Keratinocyte (primary cell): ENCODE data around the gene DYNLRB1. TPM values are rescaled to one million over a fixed set of nuclear protein-coding genes. Genes with fewer than 3 reads are reported as not detected.

ENCODE experiments used
- DNase-seq: peaks from one replicate; pipeline ENCODE4 v3.0.0-alpha.2; 2011; ENCODE audit warnings: low read depth, missing footprints, low spot score
- FAIRE-seq: peaks from 2 replicates; lab custom pipeline; 2011; peaks lifted over from hg19 to GRCh38; lab: Jason Lieb, UNC
- H2AFZ ChIP-seq: 2 replicates; pipeline ENCODE4 v1.6.0; 2012; ENCODE audit warnings: low read length, control low read depth, inconsistent platforms; ENCODE audit not compliant: control insufficient read depth
- H3K27ac ChIP-seq: 2 replicates; pipeline ENCODE4 v1.5.1; 2011; ENCODE audit warnings: low read length; ENCODE audit not compliant: control insufficient read depth, insufficient read depth
- H3K27me3 ChIP-seq: 3 replicates; pipeline ENCODE4 v1.6.0; 2011; ENCODE audit warnings: low read length; ENCODE audit not compliant: control insufficient read depth, insufficient read depth; ENCODE audit errors: extremely low read depth
- H3K36me3 ChIP-seq, 2 experiments: 2 replicates in 1 of 2; 3 replicates in 1 of 2; pipeline ENCODE4 v1.5.1; 2011; ENCODE audit warnings: low read length in 2 of 2, mild to moderate bottlenecking in 1 of 2; ENCODE audit not compliant: control insufficient read depth in 2 of 2, insufficient read depth in 2 of 2; ENCODE audit errors: extremely low read depth in 1 of 2
- H3K4me1 ChIP-seq: 3 replicates; pipeline ENCODE4 v1.5.1; 2011; ENCODE audit warnings: low read length; ENCODE audit not compliant: control insufficient read depth, insufficient read depth; ENCODE audit errors: extremely low read depth
- H3K4me2 ChIP-seq: 3 replicates; pipeline ENCODE4 v1.6.0; 2011; ENCODE audit warnings: low read depth, low read length; ENCODE audit not compliant: control insufficient read depth, insufficient read depth; ENCODE audit errors: extremely low read depth
- H3K4me3 ChIP-seq, 3 experiments: fragments of 200-600 bp in 1 of 3; sonication (generic) in 1 of 3; 2 replicates in 2 of 3; 3 replicates in 1 of 3; pipeline ENCODE4 v1.5.1; 2011 to 2016; ENCODE audit warnings: low read length in 3 of 3, mild to moderate bottlenecking in 3 of 3, control low read depth in 2 of 3, inconsistent platforms in 1 of 3, low read depth in 1 of 3, mixed read lengths in 1 of 3, mixed run types in 1 of 3, moderate library complexity in 1 of 3; ENCODE audit not compliant: control insufficient read depth in 2 of 3, insufficient read depth in 2 of 3; ENCODE audit errors: extremely low read depth in 1 of 3
- H3K79me2 ChIP-seq: 2 replicates; pipeline ENCODE4 v1.6.0; 2012; ENCODE audit warnings: low read length; ENCODE audit not compliant: control insufficient read depth, insufficient read depth
- H3K9ac ChIP-seq: 3 replicates; pipeline ENCODE4 v1.6.0; 2011; ENCODE audit warnings: low read length; ENCODE audit not compliant: control insufficient read depth, insufficient read depth; ENCODE audit errors: extremely low read depth
- H3K9me1 ChIP-seq: 3 replicates; pipeline ENCODE4 v1.6.0; 2011; ENCODE audit warnings: low read length; ENCODE audit not compliant: control insufficient read depth, insufficient read depth; ENCODE audit errors: extremely low read depth
- H3K9me3 ChIP-seq: 2 replicates; pipeline ENCODE4 v1.5.1; 2012; ENCODE audit warnings: low read depth, low read length; ENCODE audit not compliant: control insufficient read depth
- H4K20me1 ChIP-seq: 3 replicates; pipeline ENCODE4 v1.6.0; 2011; ENCODE audit warnings: low read length; ENCODE audit not compliant: control insufficient read depth, insufficient read depth; ENCODE audit errors: extremely low read depth
- CTCF ChIP-seq, 3 experiments: IDR thresholded peaks in 1 of 3; conservative IDR thresholded peaks in 1 of 3; optimal IDR thresholded peaks in 1 of 3; 2 replicates in 2 of 3; 3 replicates in 1 of 3; pipeline versions ENCODE3 to v1.5.1; 2011; ENCODE audit warnings: low read length in 3 of 3, mild to moderate bottlenecking in 3 of 3, moderate library complexity in 2 of 3, control low read depth in 1 of 3, inconsistent platforms in 1 of 3; ENCODE audit not compliant: insufficient read depth in 2 of 3; ENCODE audit errors: extremely low read depth in 1 of 3
- EZH2 ChIP-seq: IDR thresholded peaks from one replicate; pipeline ENCODE4 v1.6.1; 2012; ENCODE audit warnings: inconsistent platforms, mild to moderate bottlenecking, low read length, moderate library complexity
- dilution Hi-C: fragments of 300-500 bp; cut with MboI; formaldehyde crosslinking; loops from one replicate; pipeline ENCODE4 v1.7.0; 2020; ENCODE audit warnings: low sequenced_read_pairs; ENCODE audit not compliant: extremely low pct_ligation_motif_present
- polyA plus RNA-seq, 5 experiments: library from polyadenylated mRNA; depleted of rRNA in 3 of 5; stranded (reverse) in 3 of 5; stranded (forward) in 1 of 5; unstranded in 1 of 5; fragments of >200 nt; gene quantifications; 1 replicate in 1 of 5; 2 replicates in 3 of 5; 3 replicates in 1 of 5; pipeline versions ENCODE4 v1.2.1 to v1.2.3, GENCODE V29; 2011 to 2012; ENCODE audit warnings: missing spikeins in 2 of 5, low read depth in 1 of 5, low replicate concordance in 1 of 5

The DYNLRB1 gene
- polyA plus RNA-seq, 1 donor (not counting 4 experiments of a cell fraction or from before 2014, with no cell fraction given) = 156 TPM

DNA sequence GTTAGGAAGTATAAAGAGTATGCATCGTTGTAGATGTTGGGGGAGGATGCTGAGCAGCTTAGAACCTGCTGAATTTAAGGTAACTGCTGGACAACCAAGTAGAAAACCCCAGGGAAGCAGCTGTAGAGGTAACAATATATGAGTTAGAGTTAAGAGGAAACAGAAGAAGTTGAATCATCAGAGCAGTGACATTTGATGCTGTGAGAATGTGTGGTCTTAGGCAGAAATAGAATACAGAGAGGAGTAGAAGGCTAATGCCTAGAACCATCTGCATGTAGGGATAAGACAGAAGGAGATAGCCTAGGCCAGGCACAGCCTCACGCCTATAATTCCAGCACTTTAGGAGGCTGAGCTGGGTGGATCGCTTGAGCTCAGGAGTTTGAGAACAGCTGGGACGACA, 22.6 kb upstream of the DYNLRB1 start:
- TF ChIP-seq CTCF (optimal IDR thresholded peaks at IDR 0.05 in 1 of 3, IDR thresholded peaks at IDR 0.05 in 1 of 3, conservative IDR thresholded peaks at IDR 0.05 in 1 of 3; ENCODE audit: extremely low read depth in 1 of 3, insufficient read depth in 2 of 3, low read length in 3 of 3) (no peak), EZH2 (no peak)
- DNase-seq = no peak
- H3K9me3 ChIP-seq = no peaks in the 10 kb centered on the region
- H3K9me1 ChIP-seq = no peaks in the 10 kb centered on the region
- H4K20me1 ChIP-seq = peaks cover 2% of the 10 kb centered on the region
- H3K36me3 ChIP-seq = peaks cover 15 to 29% of the 10 kb centered on the region in 2 experiments
- FAIRE-seq = no peak
- no peak overlapping the region for H3K9ac ChIP-seq
- no peaks in the 10 kb centered on the region for H3K27me3 ChIP-seq
- H3K27ac ChIP-seq = no peak overlapping the region
- H3K4me2 ChIP-seq = no peak overlapping the region
- H3K4me1 ChIP-seq = no peaks in the 10 kb centered on the region
- H3K79me2 ChIP-seq = peaks cover 41% of the 10 kb centered on the region
- dilution Hi-C loops = no loop called here
- H3K4me3 ChIP-seq = no peak overlapping the region
- H2AFZ ChIP-seq = no peak overlapping the region

- FAIRE-seq (no peak), DNase-seq (no peak)
- Histone ChIP-seq H3K36me3 (peaks cover 11 to 20% of the 10 kb centered on the region in 2 experiments), H3K4me3 (no peak overlapping the region), H3K27me3 (no peaks in the 10 kb centered on the region), H3K79me2 (peaks cover 51% of the 10 kb centered on the region), H3K9me1 (no peaks in the 10 kb centered on the region), H3K4me1 (peaks cover 2% of the 10 kb centered on the region), H3K9ac (no peak overlapping the region), H3K27ac (no peak overlapping the region), H4K20me1 (peaks cover 5% of the 10 kb centered on the region), H2AFZ (no peak overlapping the region), H3K9me3 (no peaks in the 10 kb centered on the region), H3K4me2 (no peak overlapping the region)
- dilution Hi-C loops = no loop called here
- TF ChIP-seq EZH2 = no peak
- TF ChIP-seq CTCF (optimal IDR thresholded peaks at IDR 0.05 in 1 of 3, IDR thresholded peaks at IDR 0.05 in 1 of 3, conservative IDR thresholded peaks at IDR 0.05 in 1 of 3; ENCODE audit: extremely low read depth in 1 of 3, insufficient read depth in 2 of 3, low read length in 3 of 3) = no peak
Observed at GRCh38 chr20:34495307-34495706, 20.9 kb upstream of the DYNLRB1 start.
